Measurements from ENCODE around the gene SH3YL1. TPM values are rescaled to one million over a fixed set of nuclear protein-coding genes. Genes with fewer than 3 reads are reported as not detected.
A peak's percentile ranks its signal among the peaks of the same experiment; 100 is the strongest.

SH3YL1 gene
- total RNA-seq, 1 experiment from 2014 or later: 97.0 TPM

DNA sequence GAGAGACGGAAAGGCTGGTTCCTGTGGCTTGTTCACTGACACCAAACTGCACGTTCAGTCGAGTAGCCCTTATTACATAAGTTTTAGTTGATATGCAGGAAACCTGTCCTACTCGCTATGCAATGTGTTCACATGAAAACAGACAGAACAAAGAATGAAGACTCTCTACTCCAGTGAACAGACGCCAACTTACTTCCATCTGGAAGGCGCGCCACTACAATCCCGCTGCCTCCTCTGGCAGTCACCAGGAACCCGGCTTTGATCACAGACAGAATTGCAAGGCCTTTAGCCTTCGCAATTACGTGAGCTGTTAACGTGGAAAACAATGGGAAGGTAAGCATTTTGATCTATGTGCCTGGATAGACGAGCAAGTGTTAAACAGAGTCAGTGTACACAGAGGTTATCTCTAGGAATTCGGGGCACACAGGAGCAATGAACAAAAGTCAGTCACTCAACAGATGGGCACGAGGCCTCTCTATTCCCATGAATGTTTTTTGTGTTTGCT lies 14.2 kb downstream of the SH3YL1 start:
- no peak overlapping the region for H3K27ac Mint-ChIP-seq (ENCODE audit: unreplicated experiment)
- peaks cover 12% of the 10 kb centered on the region for H3K36me3 Mint-ChIP-seq (ENCODE audit: insufficient read depth, unreplicated experiment)
- no peak overlapping the region for H3K4me3 Mint-ChIP-seq (ENCODE audit: low read depth, unreplicated experiment)
- no peak for DNase-seq
- intact Hi-C loops (cut with micrococcal nuclease; ENCODE audit: unreplicated experiment): loop anchor here (10.0 kb wide), 1 partner anchor 1295 kb away; no protein-coding TSS in a partner anchor
- no peaks in the 10 kb centered on the region for H3K9me3 Mint-ChIP-seq (ENCODE audit: low read depth, unreplicated experiment)
- BruUV-seq (replicated peaks): no TSS peak
- CTCF ChIA-PET: no interaction called here
- H3K4me1 Mint-ChIP-seq (ENCODE audit: low read depth, unreplicated experiment): peaks cover 8% of the 10 kb centered on the region
- no peaks in the 10 kb centered on the region for H3K27me3 Mint-ChIP-seq (ENCODE audit: unreplicated experiment)
- TF ChIP-seq, protein P1, sequence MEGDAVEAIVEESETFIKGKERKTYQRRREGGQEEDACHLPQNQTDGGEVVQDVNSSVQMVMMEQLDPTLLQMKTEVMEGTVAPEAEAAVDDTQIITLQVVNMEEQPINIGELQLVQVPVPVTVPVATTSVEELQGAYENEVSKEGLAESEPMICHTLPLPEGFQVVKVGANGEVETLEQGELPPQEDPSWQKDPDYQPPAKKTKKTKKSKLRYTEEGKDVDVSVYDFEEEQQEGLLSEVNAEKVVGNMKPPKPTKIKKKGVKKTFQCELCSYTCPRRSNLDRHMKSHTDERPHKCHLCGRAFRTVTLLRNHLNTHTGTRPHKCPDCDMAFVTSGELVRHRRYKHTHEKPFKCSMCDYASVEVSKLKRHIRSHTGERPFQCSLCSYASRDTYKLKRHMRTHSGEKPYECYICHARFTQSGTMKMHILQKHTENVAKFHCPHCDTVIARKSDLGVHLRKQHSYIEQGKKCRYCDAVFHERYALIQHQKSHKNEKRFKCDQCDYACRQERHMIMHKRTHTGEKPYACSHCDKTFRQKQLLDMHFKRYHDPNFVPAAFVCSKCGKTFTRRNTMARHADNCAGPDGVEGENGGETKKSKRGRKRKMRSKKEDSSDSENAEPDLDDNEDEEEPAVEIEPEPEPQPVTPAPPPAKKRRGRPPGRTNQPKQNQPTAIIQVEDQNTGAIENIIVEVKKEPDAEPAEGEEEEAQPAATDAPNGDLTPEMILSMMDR (IDR thresholded peaks at IDR 0.05; ENCODE audit: unreplicated experiment): no peak

DNA sequence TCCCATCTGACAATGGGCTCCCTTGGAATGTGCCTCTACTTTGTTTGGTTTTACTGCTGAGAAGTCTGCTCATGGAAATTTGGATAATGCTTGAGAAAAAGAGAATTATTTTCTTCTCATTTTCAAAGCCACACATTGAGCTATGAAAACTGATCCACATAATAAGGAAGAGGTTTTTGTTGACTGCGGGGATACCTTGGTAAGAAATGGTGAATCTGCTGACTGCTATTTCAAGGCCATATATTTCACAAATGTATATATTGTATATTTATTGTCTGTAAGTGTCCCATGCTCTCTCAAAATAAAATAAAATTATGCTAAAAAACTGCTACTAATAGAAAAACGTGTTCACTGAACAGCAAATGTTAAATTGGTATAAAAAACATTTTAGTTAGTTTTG lies 15.1 kb downstream of the SH3YL1 start:
- CTCF ChIA-PET: no interaction called here
- no peak for DNase-seq
- no peak overlapping the region for H3K4me3 Mint-ChIP-seq (ENCODE audit: low read depth, unreplicated experiment)
- H3K27me3 Mint-ChIP-seq (ENCODE audit: unreplicated experiment): no peaks in the 10 kb centered on the region
- H3K36me3 Mint-ChIP-seq (ENCODE audit: insufficient read depth, unreplicated experiment): peaks cover 12% of the 10 kb centered on the region
- H3K27ac Mint-ChIP-seq (ENCODE audit: unreplicated experiment): no peak overlapping the region
- intact Hi-C loops (cut with micrococcal nuclease; ENCODE audit: unreplicated experiment): loop anchor here (10.0 kb wide), 1 partner anchor 1296 kb away; no protein-coding TSS in a partner anchor
- TF ChIP-seq, protein P1 (IDR thresholded peaks at IDR 0.05; ENCODE audit: unreplicated experiment): no peak
- H3K9me3 Mint-ChIP-seq (ENCODE audit: low read depth, unreplicated experiment): no peaks in the 10 kb centered on the region
- no TSS peak for BruUV-seq (replicated peaks)
- peaks cover 8% of the 10 kb centered on the region for H3K4me1 Mint-ChIP-seq (ENCODE audit: low read depth, unreplicated experiment)

DNA sequence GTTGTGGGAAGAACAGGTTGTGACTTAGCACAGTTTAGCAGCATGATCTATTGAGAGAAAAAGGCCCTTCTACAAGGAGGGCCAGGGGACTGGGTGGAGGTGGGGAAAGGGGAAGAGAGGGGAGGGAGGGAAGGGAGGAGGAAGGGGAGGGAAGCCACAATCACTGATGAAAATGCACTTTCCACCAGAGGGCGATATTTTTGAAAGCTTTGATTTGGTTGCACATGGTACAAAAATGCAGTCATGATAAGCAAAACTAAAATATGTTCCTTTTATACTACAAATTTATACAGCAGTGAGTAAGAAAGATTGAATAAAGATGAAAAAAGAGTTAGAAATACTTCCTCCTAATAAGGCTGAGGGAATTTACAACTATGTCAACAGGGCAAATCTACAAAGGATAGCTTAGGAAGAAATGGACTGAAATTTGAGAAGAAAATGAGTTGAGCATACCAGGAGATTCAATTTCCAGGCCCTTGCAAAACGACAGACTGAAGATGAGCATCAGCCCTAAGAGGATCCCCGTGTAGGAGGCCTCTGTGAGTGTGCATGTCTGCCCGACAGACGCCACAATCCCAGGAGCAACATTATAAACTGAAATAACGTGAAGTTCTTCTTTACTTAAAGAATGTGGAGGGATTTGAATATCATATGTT lies 17.2 kb downstream of the SH3YL1 start:
- TF ChIP-seq, protein P1 (IDR thresholded peaks at IDR 0.05; ENCODE audit: unreplicated experiment): peak; percentile 74
- no peaks in the 10 kb centered on the region for H3K9me3 Mint-ChIP-seq (ENCODE audit: low read depth, unreplicated experiment)
- H3K36me3 Mint-ChIP-seq (ENCODE audit: insufficient read depth, unreplicated experiment): peaks cover 12% of the 10 kb centered on the region
- no peak overlapping the region for H3K4me3 Mint-ChIP-seq (ENCODE audit: low read depth, unreplicated experiment)
- H3K27me3 Mint-ChIP-seq (ENCODE audit: unreplicated experiment): no peaks in the 10 kb centered on the region
- H3K4me1 Mint-ChIP-seq (ENCODE audit: low read depth, unreplicated experiment): peaks cover 8% of the 10 kb centered on the region
- H3K27ac Mint-ChIP-seq (ENCODE audit: unreplicated experiment): no peak overlapping the region
- CTCF ChIA-PET: interaction anchor here (1.0 to 1.7 kb wide), 3 partner anchors 27 to 44 kb away, joined by 3 to 6 read pairs (median 4); no protein-coding TSS in a partner anchor
- no TSS peak for BruUV-seq (replicated peaks)
- peak; percentile 55 for DNase-seq
- intact Hi-C loops (cut with micrococcal nuclease; ENCODE audit: unreplicated experiment): loop anchor here (1.0 to 10.0 kb wide), 4 partner anchors 14 to 1298 kb away; no protein-coding TSS in a partner anchor

DNA sequence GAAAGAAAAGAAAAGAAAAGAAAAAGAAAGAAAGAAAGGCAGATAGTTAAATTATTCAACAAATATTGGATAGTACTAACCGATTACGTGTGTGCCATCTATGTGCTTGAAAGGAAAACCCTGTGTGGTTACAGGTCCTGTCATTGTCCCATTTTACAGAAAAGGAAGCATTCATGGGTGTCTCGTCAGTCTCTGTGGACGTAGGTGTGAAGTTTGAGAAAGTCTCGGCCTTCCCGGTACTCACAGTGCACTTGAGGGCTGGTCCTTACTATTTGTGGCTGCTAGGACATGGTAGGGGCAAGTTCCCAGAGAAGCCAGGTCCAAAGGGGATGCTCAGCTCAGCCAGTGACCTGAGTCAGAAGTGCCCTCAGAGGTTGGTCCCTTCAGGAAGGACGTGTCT lies 19.3 kb downstream of the SH3YL1 start:
- H3K36me3 Mint-ChIP-seq (ENCODE audit: insufficient read depth, unreplicated experiment): peaks cover 14% of the 10 kb centered on the region
- intact Hi-C loops (cut with micrococcal nuclease; ENCODE audit: unreplicated experiment): loop anchor here (10.0 kb wide), 1 partner anchor 1300 kb away; no protein-coding TSS in a partner anchor
- H3K9me3 Mint-ChIP-seq (ENCODE audit: low read depth, unreplicated experiment): no peaks in the 10 kb centered on the region
- CTCF ChIA-PET: interaction anchor here (0.9 kb wide), 1 partner anchor 18 kb away, joined by 4 read pairs; no protein-coding TSS in a partner anchor
- no TSS peak for BruUV-seq (replicated peaks)
- TF ChIP-seq, protein P1 (IDR thresholded peaks at IDR 0.05; ENCODE audit: unreplicated experiment): no peak
- H3K27me3 Mint-ChIP-seq (ENCODE audit: unreplicated experiment): no peaks in the 10 kb centered on the region
- DNase-seq: no peak
- H3K4me3 Mint-ChIP-seq (ENCODE audit: low read depth, unreplicated experiment): no peak overlapping the region
- H3K27ac Mint-ChIP-seq (ENCODE audit: unreplicated experiment): no peak overlapping the region
- H3K4me1 Mint-ChIP-seq (ENCODE audit: low read depth, unreplicated experiment): peaks cover 8% of the 10 kb centered on the region

Data from Calu3 (cell line).